GM12865 (cell line): ENCODE results near the gene ELOVL2.

Experiments
- DNase-seq: peaks from one replicate; pipeline ENCODE4 v3.0.0; 2010; ENCODE audit warnings: low read depth
- H3K4me3 ChIP-seq: 2 replicates; pipeline ENCODE4 v1.5.1; 2011; ENCODE audit warnings: mild to moderate bottlenecking, low read depth, low read length, control low read depth
- TF ChIP-seq, protein P1 (sequence below): IDR thresholded peaks from 2 replicates; pipeline ENCODE4 v1.5.1; 2011; ENCODE audit warnings: low read length, control low read depth, low read depth, inconsistent platforms; ENCODE audit not compliant: insufficient read depth; ENCODE audit errors: missing control alignments

The ELOVL2 gene

DNA sequence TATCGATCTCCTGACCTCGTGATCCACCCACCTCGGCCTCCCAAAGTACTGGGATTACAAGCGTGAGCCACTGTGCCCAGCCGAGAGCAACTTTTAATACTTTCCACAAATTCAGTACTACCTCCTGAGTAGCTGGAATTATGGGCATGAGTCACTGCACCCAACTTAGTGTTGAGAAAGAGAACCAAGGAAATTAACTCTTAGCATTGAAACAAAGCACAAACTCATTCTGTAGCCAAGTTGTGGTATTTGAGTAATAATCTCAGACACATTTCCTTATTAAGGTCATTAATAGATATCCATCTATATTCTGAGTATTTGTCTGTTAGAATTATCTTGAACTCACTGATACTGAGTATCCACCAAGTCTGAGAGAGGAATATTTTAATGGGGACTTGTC lies 14.3 kb upstream of the ELOVL2 start:
- TF ChIP-seq, protein P1, sequence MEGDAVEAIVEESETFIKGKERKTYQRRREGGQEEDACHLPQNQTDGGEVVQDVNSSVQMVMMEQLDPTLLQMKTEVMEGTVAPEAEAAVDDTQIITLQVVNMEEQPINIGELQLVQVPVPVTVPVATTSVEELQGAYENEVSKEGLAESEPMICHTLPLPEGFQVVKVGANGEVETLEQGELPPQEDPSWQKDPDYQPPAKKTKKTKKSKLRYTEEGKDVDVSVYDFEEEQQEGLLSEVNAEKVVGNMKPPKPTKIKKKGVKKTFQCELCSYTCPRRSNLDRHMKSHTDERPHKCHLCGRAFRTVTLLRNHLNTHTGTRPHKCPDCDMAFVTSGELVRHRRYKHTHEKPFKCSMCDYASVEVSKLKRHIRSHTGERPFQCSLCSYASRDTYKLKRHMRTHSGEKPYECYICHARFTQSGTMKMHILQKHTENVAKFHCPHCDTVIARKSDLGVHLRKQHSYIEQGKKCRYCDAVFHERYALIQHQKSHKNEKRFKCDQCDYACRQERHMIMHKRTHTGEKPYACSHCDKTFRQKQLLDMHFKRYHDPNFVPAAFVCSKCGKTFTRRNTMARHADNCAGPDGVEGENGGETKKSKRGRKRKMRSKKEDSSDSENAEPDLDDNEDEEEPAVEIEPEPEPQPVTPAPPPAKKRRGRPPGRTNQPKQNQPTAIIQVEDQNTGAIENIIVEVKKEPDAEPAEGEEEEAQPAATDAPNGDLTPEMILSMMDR = no peak
- DNase-seq = no peak
- H3K4me3 ChIP-seq = no peak overlapping the region

DNA sequence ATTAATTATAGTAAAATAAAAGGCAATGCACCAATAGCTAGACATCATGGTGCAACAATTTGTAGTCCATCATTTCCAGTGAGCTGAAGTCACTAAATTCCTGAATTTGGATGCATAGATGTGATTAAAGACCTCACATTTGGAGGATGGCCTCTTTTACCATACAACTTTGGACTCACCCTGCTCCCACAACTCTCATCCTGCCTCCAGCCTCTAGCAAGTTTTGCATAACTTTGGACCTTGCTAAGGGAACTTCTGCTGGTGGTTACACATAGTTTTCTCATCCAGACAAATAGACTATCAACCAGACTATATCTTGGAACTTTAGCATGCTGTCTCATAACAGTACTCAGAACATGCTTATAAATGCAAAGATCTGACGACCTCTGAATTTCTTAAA lies 12.8 kb upstream of the ELOVL2 start:
- no peak for DNase-seq
- no peak overlapping the region for H3K4me3 ChIP-seq
- TF ChIP-seq, protein P1 = no peak

DNA sequence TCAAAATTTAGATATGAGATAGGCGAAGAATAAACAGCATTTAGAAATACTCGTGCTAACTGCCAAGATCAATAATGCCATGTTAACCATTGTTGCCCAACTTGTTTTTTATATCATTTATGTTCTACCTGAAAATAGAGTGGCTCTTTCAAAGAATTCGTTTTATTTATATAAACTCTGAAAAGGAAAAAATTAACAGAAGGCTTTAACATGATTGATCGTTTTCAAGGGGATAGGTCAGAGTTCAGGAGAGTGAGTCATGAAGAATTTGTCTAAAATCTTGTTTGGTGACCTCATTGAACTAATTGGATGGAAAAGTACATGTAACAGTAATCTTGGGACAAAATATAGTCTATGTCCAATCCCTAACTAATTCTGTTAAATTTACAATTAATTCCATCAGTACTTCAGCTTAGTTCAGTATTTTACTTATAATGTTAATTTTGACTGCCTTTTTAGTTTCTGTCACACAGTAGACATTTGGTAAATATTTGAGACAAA lies 11.1 kb upstream of the ELOVL2 start:
- no peak overlapping the region for H3K4me3 ChIP-seq
- TF ChIP-seq, protein P1 = no peak
- no peak for DNase-seq

DNA sequence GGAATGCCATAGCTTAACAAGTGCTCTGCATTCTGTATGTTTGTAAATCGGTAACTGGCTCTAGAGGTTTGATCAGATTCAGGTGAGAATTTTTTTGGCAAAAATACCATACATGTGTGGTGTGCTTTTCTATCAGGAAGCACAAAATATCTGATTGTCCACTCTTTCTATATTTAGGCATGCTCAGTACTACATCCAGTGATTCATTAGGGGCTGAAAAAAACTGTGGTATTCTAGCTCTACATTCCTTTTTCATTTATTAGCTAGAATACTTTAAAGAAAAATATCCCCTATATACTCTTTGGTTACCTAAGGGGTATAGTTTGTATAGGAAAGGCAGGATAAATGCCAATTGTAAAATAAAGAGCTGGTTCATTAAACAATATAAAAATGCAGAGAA lies 10.6 kb upstream of the ELOVL2 start:
- DNase-seq = no peak
- TF ChIP-seq, protein P1 = no peak
- H3K4me3 ChIP-seq = no peak overlapping the region

DNA sequence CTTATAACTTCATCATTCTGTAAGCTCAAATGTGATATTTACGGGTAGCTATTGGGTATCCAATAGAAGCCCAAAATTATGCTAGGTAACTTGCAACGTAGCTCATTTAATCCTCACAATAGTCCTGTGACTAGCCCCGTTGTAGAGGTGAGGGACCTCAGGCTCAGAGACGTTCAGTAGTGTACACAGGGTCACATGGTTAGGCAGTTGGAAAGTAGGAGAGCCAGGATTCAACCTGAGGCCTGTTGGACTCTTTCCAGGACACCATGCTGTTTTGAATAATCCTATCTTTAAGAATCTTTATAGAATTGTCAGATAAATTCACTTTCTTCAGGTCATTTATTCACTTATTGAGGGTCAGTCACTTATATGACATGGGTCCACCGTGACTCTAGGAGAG lies 9.2 kb upstream of the ELOVL2 start:
- no peak for DNase-seq
- H3K4me3 ChIP-seq = no peak overlapping the region
- TF ChIP-seq, protein P1 = no peak

DNA sequence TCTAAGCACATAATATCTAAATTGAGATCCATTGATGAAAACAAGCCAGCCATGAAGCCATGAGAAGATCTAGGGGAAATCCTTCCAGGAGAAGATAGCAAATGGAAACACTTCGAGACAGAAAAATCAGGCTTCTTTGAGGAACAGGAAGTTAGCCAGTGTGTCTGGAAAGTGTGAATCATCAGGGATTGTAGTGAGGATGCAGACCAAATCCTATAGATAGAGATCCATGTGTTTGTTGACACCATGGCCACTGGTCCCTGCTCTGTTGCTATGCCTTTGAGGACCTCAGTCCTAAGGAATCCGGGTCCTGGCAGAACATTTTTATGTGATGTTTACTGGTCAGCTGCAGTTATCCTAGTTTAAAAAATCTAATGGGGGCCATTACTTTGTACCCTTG lies 6.6 kb upstream of the ELOVL2 start:
- TF ChIP-seq, protein P1 = no peak
- DNase-seq = no peak

DNA sequence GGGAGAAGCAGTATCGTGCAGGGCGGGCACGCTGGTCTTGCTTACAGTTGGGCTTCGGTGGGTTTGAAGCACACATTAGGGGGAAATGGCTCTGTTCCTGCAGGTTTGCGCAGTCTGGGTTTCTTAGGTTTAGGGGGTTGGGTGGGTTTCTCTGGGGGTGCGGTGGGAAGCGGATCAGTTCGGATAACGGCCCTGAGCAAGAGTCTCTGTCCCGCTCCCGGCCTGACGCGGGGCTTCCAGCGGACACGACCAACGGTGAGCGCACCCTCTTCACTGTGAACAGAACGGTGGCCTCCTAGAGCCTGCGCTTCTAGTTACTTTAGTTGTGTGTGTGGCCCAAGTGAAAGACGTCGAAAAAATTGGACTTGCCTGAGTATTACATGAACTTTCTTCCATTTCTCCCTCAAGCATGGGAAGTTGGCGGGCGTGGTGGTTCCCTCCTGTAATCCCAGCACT lies 635 bp upstream of the ELOVL2 start:
- TF ChIP-seq, protein P1 = no peak
- no peak for DNase-seq
- no peak overlapping the region; the same call in 1 of the 2 replicates for H3K4me3 ChIP-seq

More for the DNA sequence above, 6.6 kb upstream of the ELOVL2 start:
- no peak overlapping the region for H3K4me3 ChIP-seq
